Activated naive CD8-positive, alpha-beta T cell treated with anti-CD3 and anti-CD28 coated beads, Interleukin-2, amount 50 U/mL, for 24 hours (primary cell): Measurements from ENCODE around the gene SLC9A7.
"Not testable (repeated sequence)": the region's sequence is repeated elsewhere in the genome, so short reads cannot be mapped to it uniquely, and the experiment has no call there.

Experiments used
- ATAC-seq: fragments of 150-1000 bp; cut with Tn5 transposase; one replicate; pipeline ENCODE4 v1.10.0; 2021
- DNase-seq: peaks from one replicate; pipeline ENCODE4 v3.0.0; 2021
- H3K27ac Mint-ChIP-seq: one replicate; pipeline ENCODE4 v1.8.0; 2021; ENCODE audit warnings: mild to moderate bottlenecking, mixed read lengths
- H3K27me3 Mint-ChIP-seq: one replicate; pipeline ENCODE4 v1.8.0; 2021; ENCODE audit warnings: mixed read lengths
- H3K36me3 Mint-ChIP-seq: one replicate; pipeline ENCODE4 v1.8.0; 2021; ENCODE audit warnings: low read depth, mixed read lengths
- H3K4me1 Mint-ChIP-seq: one replicate; pipeline ENCODE4 v1.8.0; 2021; ENCODE audit warnings: mixed read lengths
- H3K4me3 Mint-ChIP-seq: one replicate; pipeline ENCODE4 v1.8.0; 2021; ENCODE audit warnings: mild to moderate bottlenecking, moderate library complexity, mixed read lengths
- H3K9me3 Mint-ChIP-seq: one replicate; pipeline ENCODE4 v1.8.0; 2021; ENCODE audit warnings: mixed read lengths

Gene SLC9A7

GRCh38 chrX:46733226-46733625 is 25.7 kb downstream of the SLC9A7 start:
- DNase-seq, result no peak
- Mint-ChIP-seq H3K9me3 (peaks cover 15% of the 10 kb centered on the region), H3K27ac (peak overlapping the region; percentile 77), H3K4me1 (peaks cover 27% of the 10 kb centered on the region), H3K4me3 (no peak overlapping the region), H3K27me3 (no peaks in the 10 kb centered on the region), H3K36me3 (peaks cover 19% of the 10 kb centered on the region)
- ATAC-seq, result peak; percentile 20

GRCh38 chrX:46730765-46731164 is 28.2 kb downstream of the SLC9A7 start:
- H3K4me3 Mint-ChIP-seq, result no peak overlapping the region
- peaks cover 3% of the 10 kb centered on the region for H3K9me3 Mint-ChIP-seq
- no peaks in the 10 kb centered on the region for H3K27me3 Mint-ChIP-seq
- DNase-seq, result no peak
- peaks cover 27% of the 10 kb centered on the region for H3K4me1 Mint-ChIP-seq
- ATAC-seq, result no peak
- no peak overlapping the region for H3K27ac Mint-ChIP-seq
- peaks cover 4% of the 10 kb centered on the region for H3K36me3 Mint-ChIP-seq

GRCh38 chrX:46727441-46727840 is 31.5 kb downstream of the SLC9A7 start:
- DNase-seq (no peak), ATAC-seq (no peak)
- no peaks in the 10 kb centered on the region for H3K9me3 Mint-ChIP-seq
- H3K27ac Mint-ChIP-seq, result no peak overlapping the region
- no peak overlapping the region for H3K4me3 Mint-ChIP-seq
- no peaks in the 10 kb centered on the region for H3K27me3 Mint-ChIP-seq
- H3K36me3 Mint-ChIP-seq, result no peaks in the 10 kb centered on the region
- H3K4me1 Mint-ChIP-seq, result peaks cover 24% of the 10 kb centered on the region

- not testable (repeated sequence) for H3K36me3 Mint-ChIP-seq, H3K27me3 Mint-ChIP-seq, H3K27ac Mint-ChIP-seq, DNase-seq, H3K4me3 Mint-ChIP-seq, H3K9me3 Mint-ChIP-seq
- peak; percentile 77 for ATAC-seq
- H3K4me1 Mint-ChIP-seq, result peaks cover 36% of the 10 kb centered on the region
Measured at GRCh38 chrX:46723569-46723927, 35.4 kb downstream of the SLC9A7 start.

GRCh38 chrX:46722742-46723568 is 36.0 kb downstream of the SLC9A7 start:
- Mint-ChIP-seq H3K9me3 (no peaks in the 10 kb centered on the region), H3K4me1 (peaks cover 36% of the 10 kb centered on the region), H3K27me3 (no peaks in the 10 kb centered on the region), H3K4me3 (no peak overlapping the region), H3K27ac (no peak overlapping the region), H3K36me3 (no peaks in the 10 kb centered on the region)
- ATAC-seq (no peak), DNase-seq (no peak)

- ATAC-seq, result no peak
- H3K4me3 Mint-ChIP-seq, result no peak overlapping the region
- H3K27ac Mint-ChIP-seq, result no peak overlapping the region
- H3K27me3 Mint-ChIP-seq, result no peaks in the 10 kb centered on the region
- no peaks in the 10 kb centered on the region for H3K9me3 Mint-ChIP-seq
- peaks cover 67% of the 10 kb centered on the region for H3K4me1 Mint-ChIP-seq
- H3K36me3 Mint-ChIP-seq, result no peaks in the 10 kb centered on the region
- DNase-seq, result no peak
Measured at GRCh38 chrX:46716796-46717195, 42.1 kb downstream of the SLC9A7 start.

- H3K36me3 Mint-ChIP-seq, result no peaks in the 10 kb centered on the region
- ATAC-seq, result peak; percentile 53
- peaks cover 75% of the 10 kb centered on the region for H3K4me1 Mint-ChIP-seq
- no peak for DNase-seq
- H3K9me3 Mint-ChIP-seq, result no peaks in the 10 kb centered on the region
- H3K27ac Mint-ChIP-seq, result no peak overlapping the region
- no peaks in the 10 kb centered on the region for H3K27me3 Mint-ChIP-seq
- H3K4me3 Mint-ChIP-seq, result no peak overlapping the region
Measured at GRCh38 chrX:46715997-46716396, 42.9 kb downstream of the SLC9A7 start.

- H3K4me1 Mint-ChIP-seq, result peaks cover 77% of the 10 kb centered on the region
- ATAC-seq (peak; percentile 62), DNase-seq (no peak)
- H3K4me3 Mint-ChIP-seq, result no peak overlapping the region
- no peaks in the 10 kb centered on the region for H3K27me3 Mint-ChIP-seq
- no peaks in the 10 kb centered on the region for H3K9me3 Mint-ChIP-seq
- no peaks in the 10 kb centered on the region for H3K36me3 Mint-ChIP-seq
- peak overlapping the region; percentile 54 for H3K27ac Mint-ChIP-seq
Measured at GRCh38 chrX:46715530-46715929, 43.4 kb downstream of the SLC9A7 start.

GRCh38 chrX:46713672-46714490 is 45.0 kb downstream of the SLC9A7 start:
- peaks cover 2% of the 10 kb centered on the region for H3K36me3 Mint-ChIP-seq
- H3K4me3 Mint-ChIP-seq, result peak overlapping the region; percentile 32
- ATAC-seq, result peak; percentile 45
- no peaks in the 10 kb centered on the region for H3K27me3 Mint-ChIP-seq
- no peaks in the 10 kb centered on the region for H3K9me3 Mint-ChIP-seq
- DNase-seq, result no peak
- H3K4me1 Mint-ChIP-seq, result peaks cover 79% of the 10 kb centered on the region
- peak overlapping the region; percentile 72 for H3K27ac Mint-ChIP-seq

- no peak for ATAC-seq
- Mint-ChIP-seq H3K27me3 (no peaks in the 10 kb centered on the region), H3K36me3 (peaks cover 5% of the 10 kb centered on the region), H3K4me1 (peaks cover 82% of the 10 kb centered on the region), H3K9me3 (no peaks in the 10 kb centered on the region), H3K4me3 (no peak overlapping the region), H3K27ac (peak overlapping the region; percentile 72)
- no peak for DNase-seq
Measured at GRCh38 chrX:46712764-46713163, 46.2 kb downstream of the SLC9A7 start.

- Mint-ChIP-seq H3K9me3 (no peaks in the 10 kb centered on the region), H3K27me3 (no peaks in the 10 kb centered on the region), H3K4me1 (peaks cover 78% of the 10 kb centered on the region), H3K27ac (peak overlapping the region; percentile 82), H3K36me3 (peaks cover 5% of the 10 kb centered on the region), H3K4me3 (peak overlapping the region; percentile 56)
- DNase-seq (no peak), ATAC-seq (peak; percentile 16)
Measured at GRCh38 chrX:46710927-46711623, 47.8 kb downstream of the SLC9A7 start.

- Mint-ChIP-seq H3K4me1 (peaks cover 77% of the 10 kb centered on the region), H3K4me3 (peak overlapping the region; percentile 56), H3K27me3 (no peaks in the 10 kb centered on the region), H3K36me3 (peaks cover 5% of the 10 kb centered on the region), H3K9me3 (no peaks in the 10 kb centered on the region), H3K27ac (peak overlapping the region; percentile 82)
- peak; percentile 26 for ATAC-seq
- no peak for DNase-seq
Measured at GRCh38 chrX:46710425-46710824, 48.5 kb downstream of the SLC9A7 start.

- Mint-ChIP-seq H3K4me1 (peaks cover 79% of the 10 kb centered on the region), H3K27ac (no peak overlapping the region), H3K27me3 (no peaks in the 10 kb centered on the region), H3K9me3 (no peaks in the 10 kb centered on the region), H3K36me3 (peaks cover 5% of the 10 kb centered on the region), H3K4me3 (no peak overlapping the region)
- no peak for DNase-seq
- no peak for ATAC-seq
Measured at GRCh38 chrX:46707274-46707965, 51.5 kb downstream of the SLC9A7 start.

GRCh38 chrX:46704767-46705386 is 54.0 kb downstream of the SLC9A7 start:
- peaks cover 11% of the 10 kb centered on the region for H3K36me3 Mint-ChIP-seq
- DNase-seq (peak; percentile 23), ATAC-seq (peak; percentile 98)
- H3K27ac Mint-ChIP-seq, result peak overlapping the region; percentile 99
- peaks cover 63% of the 10 kb centered on the region for H3K4me1 Mint-ChIP-seq
- no peaks in the 10 kb centered on the region for H3K9me3 Mint-ChIP-seq
- peak overlapping the region; percentile 70 for H3K4me3 Mint-ChIP-seq
- no peaks in the 10 kb centered on the region for H3K27me3 Mint-ChIP-seq
